HTR-8/SVneo (cell line): ENCODE results near the gene FOLR3.
"Not testable (repeated sequence)": the region's sequence is repeated elsewhere in the genome, so short reads cannot be mapped to it uniquely, and the experiment has no call there.

Experiments
- DNase-seq: peaks from one replicate; pipeline ENCODE4 v3.0.0; 2011; ENCODE audit warnings: low spot score, mixed read lengths; ENCODE audit not compliant: insufficient read length
- FAIRE-seq: peaks from 2 replicates; lab custom pipeline; 2011; peaks lifted over from hg19 to GRCh38; lab: Jason Lieb, UNC

FOLR3 gene

DNA sequence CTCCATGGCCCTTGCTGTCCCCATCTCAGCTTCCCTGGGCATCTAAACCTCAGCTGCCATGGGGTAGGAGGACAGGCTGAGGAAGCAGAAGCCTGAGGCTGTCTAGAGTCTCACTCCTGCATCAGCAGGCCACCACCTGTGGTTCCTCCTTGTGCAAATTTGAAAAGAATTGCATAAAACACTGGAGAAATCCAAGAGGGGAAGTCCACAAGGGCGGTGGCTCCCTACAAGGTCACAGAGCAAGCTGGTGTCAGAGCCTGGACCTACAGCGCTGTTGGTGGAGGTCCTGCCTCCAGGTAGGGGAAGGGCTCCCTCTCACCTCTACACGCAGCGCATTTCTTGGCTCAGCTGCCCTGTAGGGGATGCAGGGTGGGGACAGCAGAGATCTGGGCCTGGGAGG is at the start of gene FOLR3:
Gene FOLR3 (plus strand): TSS at position 253 of the 400 bp plus-strand sequence. CDS start 228 bp downstream, outside the sequence.
- not testable (repeated sequence) for FAIRE-seq

GRCh38 chr11:72088076-72088808 is 47.3 kb upstream of the FOLR3 start:
- FAIRE-seq (peak; percentile 52), DNase-seq (no peak)

More for the DNA sequence above, at the start of gene FOLR3:
- DNase-seq, result not testable (repeated sequence)

DNA sequence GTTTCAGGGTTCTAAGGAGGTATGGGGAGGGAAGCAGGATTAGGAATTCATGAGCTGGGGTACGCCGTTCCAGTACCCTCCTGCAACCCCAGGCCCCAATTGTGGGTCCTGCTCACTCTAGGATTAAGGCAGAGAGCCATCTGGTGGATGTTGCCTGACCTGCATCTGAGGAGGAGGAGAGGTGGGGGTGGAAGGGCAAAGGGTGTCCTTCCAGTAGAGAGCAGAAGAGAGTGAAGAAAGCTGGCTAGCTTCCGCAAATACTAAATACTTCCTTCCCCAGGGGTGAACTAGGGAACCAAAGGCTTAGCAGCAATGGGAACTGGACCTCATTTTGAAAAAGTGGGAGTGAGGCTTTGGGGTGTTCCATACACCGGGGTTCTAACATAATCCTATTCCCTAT is 44.2 kb upstream of the FOLR3 start:
- peak; percentile 64 for DNase-seq
- peak; percentile 59 for FAIRE-seq

GRCh38 chr11:72098741-72099140 is 36.8 kb upstream of the FOLR3 start:
- FAIRE-seq, result no peak
- DNase-seq, result no peak

- FAIRE-seq (no peak), DNase-seq (no peak)
Observed at GRCh38 chr11:72100009-72100408, 35.5 kb upstream of the FOLR3 start.

- DNase-seq (no peak), FAIRE-seq (no peak)
Observed at GRCh38 chr11:72100462-72100861, 35.1 kb upstream of the FOLR3 start.

- FAIRE-seq (no peak), DNase-seq (no peak)
Observed at GRCh38 chr11:72102162-72102561, 33.4 kb upstream of the FOLR3 start.

DNA sequence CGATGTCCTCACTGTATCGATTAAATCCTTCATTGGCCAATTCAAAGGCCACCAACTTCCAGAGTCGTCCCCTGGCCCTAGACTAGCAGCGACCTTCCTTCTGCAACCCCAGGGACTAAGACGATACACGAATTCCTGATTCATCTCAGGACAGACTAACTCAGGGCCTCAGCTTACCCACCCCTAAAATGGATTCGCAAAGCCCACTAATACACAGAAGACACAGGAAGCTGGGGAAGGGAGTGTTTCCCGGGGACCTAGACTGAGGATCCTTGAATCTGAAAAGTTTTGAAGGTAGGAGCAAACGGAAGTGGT is 32.9 kb upstream of the FOLR3 start:
- no peak for DNase-seq
- no peak for FAIRE-seq

DNA sequence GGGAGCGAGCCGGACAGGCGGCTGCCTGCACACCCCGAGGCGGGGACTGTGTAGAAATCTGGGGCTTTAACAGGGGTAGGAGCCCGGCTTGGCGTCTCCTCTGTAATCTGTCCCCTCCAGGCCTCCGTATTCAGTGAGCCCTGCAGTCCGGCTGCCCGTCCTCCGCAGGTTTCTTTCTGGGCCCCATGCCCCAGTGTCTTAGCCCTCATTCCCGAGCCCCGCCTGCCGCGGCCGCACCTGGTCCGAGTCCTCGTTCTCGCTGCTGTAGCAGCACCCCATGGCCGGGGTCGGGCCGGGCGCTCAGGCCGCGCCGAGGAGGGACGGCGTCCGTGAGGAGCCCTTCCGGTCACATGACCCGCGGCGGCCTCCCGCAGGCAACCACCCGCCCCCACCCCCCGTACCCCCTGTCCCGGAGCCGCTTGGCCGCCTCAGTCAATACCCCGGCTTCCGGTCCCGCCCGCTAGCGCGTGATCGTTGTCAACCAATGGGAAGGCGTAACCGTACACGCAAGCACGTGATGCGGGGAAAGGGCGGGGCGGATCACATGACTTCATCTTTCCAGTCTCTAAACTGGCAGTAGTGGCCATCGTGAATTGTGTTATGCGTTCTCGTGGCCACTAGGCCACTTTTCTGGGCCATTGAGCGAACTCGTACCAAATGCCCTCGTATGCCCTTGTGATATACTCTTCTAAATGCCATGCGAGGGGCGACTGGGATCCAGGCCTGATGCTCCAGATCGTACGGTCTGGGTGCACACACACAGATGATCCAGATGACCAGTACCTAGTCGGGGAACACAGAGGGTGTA is 32.4 kb upstream of the FOLR3 start, which contains the start of gene LAMTOR1:
Gene LAMTOR1 (minus strand): TSS at position 352 of the 808 bp plus-strand sequence. CDS start 73 bp downstream, at position 279.
- DNase-seq (peak; percentile 97), FAIRE-seq (peak; percentile 99)

DNA sequence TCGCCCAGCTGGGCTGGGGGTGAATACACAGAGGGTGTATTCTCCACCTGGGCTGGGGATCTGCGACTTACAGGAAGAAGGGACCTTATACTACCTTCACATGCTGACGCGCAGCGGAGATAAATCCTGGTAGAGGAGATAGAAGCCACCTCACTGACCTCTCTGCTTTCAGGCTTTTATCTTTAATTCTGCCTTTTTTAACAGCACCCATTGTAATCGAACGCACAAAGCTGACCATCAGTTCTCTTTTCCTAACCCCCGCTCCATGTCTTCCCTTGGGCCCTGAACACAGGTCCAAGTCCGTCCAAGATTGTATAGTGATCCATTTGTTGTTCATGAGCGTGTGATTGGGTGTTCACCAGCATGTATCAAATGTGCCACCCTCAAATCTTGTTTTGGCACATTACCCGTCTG is 31.8 kb upstream of the FOLR3 start:
- DNase-seq (no peak), FAIRE-seq (no peak)

GRCh38 chr11:72105888-72106287 is 29.6 kb upstream of the FOLR3 start, which contains the start of gene TOMT:
Gene TOMT, plus strand, starts transcription at chr11:72105924. Its CDS starts 28 bp downstream, at chr11:72105952.
- FAIRE-seq (no peak), DNase-seq (no peak)

GRCh38 chr11:72111300-72112142 is 24.0 kb upstream of the FOLR3 start:
- DNase-seq (no peak), FAIRE-seq (no peak)

DNA sequence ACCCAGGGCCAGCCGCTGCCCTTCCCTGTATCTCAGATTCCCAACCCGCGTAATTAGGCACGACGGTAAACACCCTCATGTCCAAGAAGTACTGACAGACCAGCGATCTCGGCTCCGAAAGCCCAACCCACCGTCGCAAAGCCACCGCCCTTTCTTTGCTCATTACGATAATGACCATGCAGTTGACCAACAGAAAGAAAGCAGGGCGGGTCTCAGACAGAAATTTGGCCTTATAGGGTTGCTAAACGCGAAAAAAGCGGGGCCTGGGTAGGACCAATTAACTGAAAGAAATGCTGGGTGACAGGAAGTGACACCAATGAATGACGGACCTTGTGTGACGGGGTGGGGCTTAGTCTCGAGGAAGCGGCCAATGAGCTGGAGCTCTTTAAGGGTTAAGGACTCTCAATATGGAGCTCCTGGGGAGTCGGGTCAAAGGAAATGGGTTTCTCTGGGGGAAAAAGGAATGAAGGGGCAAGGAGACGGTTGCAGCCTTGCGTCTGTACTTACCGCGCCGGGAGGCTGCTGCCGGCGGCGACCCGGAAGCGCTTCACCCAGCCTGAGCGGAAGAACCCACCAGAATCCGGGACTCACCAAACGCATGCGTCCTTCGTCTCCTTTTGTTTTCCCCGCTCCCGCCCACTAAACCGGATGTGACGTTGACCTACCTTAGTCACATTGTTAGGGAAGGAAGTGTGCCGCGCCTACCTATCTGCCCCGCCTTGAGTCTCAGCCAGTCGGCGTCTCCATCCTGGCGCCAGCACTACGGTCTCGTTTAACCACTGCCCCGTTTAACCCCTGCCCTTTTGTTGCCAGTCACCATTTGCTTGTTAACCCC is 23.2 kb upstream of the FOLR3 start, which contains the start of gene ANAPC15:
Gene ANAPC15 (minus strand): TSS at position 553 of the 835 bp plus-strand sequence. CDS start 1,419 bp downstream, outside the sequence.
- FAIRE-seq (peak; percentile 96), DNase-seq (peak; percentile 97)

DNA sequence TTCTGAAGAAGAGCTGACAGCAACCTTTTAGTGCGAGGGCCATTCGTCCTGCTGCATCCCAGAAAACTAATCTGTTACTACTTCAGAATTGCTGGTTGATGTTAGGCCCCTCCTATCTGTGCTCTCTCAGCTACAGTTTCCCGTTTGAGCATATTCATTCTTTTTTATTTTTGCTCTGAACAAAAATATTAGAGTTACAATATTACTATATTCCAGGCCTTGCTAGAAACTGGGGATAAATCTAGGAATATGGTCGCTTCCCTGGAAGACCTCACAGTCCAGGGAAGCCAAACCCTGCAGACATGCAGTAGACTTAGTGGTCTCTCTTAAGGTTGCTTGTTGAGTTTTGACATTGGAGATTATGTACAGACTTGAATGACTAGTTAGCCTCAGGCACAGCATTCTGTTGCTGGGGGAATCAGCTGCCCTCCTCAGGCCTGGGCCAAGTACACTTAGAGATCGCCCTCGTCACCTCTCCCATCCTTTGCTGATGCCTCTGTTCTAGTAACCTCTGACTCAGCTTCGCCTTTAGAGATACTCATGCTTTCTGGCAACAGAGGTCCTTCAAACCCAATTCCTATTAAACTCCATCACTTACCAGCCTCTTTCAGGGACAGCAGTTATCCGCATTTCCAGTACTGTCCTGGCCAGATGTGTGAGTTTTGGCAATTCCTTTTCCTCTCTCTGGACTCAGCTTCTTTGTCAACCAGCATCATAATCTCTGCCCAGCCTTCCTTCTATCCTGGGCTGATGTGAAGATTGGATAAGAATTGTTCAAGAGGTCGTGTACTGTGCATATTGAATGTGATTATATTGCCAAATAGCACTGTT is 22.3 kb upstream of the FOLR3 start:
- no peak for DNase-seq
- no peak for FAIRE-seq

DNA sequence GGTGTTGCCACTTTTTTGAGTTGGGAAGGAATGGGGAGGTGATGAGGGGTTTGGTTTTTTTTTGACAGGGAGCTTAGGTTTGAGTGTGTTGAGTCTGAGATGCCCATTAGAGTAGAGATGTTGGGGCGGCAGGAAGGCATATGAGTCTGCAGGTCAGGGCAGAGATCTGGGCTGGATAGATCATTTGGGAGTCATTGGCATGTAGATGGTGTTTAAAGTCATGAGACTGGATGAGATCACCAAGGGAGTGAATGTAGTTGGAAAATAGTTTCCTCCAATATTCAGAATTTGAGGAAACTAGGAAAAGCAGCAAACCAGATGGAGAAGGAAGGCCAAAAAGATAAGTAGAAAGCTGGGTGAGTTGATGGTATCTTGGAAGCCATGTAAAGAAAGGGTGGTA is 21.0 kb upstream of the FOLR3 start:
- no peak for FAIRE-seq
- no peak for DNase-seq

DNA sequence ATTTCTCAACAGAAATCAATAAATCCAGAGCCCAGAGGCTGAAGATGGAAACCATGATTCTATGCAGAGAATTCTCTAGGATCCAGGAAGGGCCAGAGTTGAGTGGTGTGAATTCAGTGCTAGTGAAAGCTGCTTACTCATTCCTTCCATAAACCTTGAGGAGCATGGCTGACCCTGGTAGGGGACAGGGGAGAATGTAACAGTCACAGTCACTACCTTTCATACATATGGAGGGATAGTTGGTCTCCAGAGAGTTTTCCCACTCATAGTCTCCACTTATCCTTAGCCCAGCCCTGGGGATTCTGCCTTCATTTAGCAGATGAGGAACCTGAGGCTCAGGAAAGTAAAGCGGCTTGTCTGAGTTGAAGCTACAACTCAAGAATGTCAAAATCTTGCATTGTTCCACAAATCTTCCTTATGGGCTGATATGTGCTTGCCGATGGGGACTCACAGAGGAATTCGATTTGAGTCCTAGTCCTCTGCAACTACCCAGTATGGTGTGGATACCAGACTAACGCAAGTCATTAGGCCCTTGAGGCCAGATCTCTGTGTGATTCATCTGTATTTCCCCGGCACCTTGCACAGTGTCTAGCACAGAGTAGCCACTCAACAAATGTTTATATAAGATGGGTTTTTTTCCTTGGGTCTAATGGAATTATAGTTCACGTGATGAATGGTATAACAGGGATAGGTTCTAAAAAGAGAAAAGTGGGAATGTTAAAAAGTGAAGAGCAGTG is 19.3 kb upstream of the FOLR3 start:
- no peak for FAIRE-seq

GRCh38 chr11:72119198-72119597 is 16.3 kb upstream of the FOLR3 start:
- FAIRE-seq (no peak), DNase-seq (no peak)

More for the DNA sequence above, 19.3 kb upstream of the FOLR3 start:
- no peak for DNase-seq

DNA sequence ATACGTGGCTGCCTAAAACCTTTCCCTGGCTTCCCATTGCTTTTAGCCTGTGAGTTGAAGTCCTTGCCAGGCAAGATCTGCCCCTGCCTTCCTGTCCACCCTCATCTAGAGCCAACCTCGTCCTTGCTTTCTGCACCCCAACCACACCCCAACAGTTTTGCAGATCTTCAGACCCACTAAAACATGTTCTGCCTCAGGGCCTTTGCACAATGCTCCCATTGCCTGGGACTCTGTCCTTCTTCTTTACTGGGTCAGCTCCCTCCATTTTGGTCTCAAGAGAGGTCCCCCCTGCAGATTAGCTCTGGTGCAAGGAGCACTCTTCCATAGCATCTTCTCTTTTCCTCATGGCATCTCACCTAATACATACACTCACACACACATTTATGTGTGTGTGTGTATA is 14.6 kb upstream of the FOLR3 start:
- FAIRE-seq (no peak), DNase-seq (no peak)
